ENCODE data around the gene TMEM253.

The TMEM253 gene

DNA sequence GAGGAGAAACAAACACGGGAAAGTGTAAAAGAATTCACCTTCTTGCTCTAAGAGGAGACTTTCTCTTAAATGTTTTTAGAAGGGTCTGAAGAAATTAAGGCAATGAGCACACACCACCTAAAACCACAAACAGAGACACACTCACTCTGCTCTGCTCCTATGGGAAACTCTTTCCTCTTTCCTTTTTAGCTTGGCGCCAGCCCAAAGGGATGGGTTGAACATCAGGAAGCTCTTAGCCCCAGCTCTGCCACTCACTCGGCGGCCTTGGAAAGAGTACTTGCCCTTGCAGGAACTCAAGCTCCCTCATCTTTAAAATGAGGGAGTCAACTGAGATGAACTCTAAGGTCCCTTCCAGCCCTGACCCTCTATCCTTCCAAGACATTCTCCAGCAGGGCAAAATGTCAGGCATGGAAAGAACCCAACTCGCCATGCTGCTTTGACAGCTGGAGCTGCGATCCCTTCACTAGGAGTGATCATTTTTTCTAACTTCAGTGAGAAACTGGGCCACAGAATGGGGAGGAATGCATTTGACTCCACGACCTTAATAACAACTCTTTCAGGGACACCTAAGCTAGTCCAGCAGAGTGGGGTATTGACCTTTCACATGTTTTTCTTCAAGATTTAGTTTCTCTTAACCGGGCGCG lies 44.2 kb upstream of the TMEM253 start:
- CTCF ChIA-PET: interaction anchor here (1.5 to 1.9 kb wide), 2 partner anchors 35 to 42 kb away, joined by 5 read pairs; no protein-coding TSS in a partner anchor
- no peak for DNase-seq (ENCODE audit: extremely low spot score)
- POLR2A ChIA-PET: no interaction called here
- TF ChIP-seq CTBP1 (IDR thresholded peaks at IDR 0.05; ENCODE audit: borderline replicate concordance) (no peak), HDGF (IDR thresholded peaks at IDR 0.05; ENCODE audit: borderline replicate concordance) (no peak), ELF4 (IDR thresholded peaks at IDR 0.05) (no peak), SP1 (IDR thresholded peaks at IDR 0.05) (no peak), SUZ12 (IDR thresholded peaks at IDR 0.05) (no peak), BHLHE40 (IDR thresholded peaks at IDR 0.05; ENCODE audit: borderline replicate concordance) (no peak), LEF1 (IDR thresholded peaks at IDR 0.05; ENCODE audit: borderline replicate concordance) (no peak), ZNF384 (IDR thresholded peaks at IDR 0.05) (no peak), FOXK2 (IDR thresholded peaks at IDR 0.05) (no peak), NFRKB (IDR thresholded peaks at IDR 0.05) (no peak), ARNT (IDR thresholded peaks at IDR 0.05) (no peak), FOXM1 (IDR thresholded peaks at IDR 0.05; ENCODE audit: borderline replicate concordance) (no peak)
- TF ChIP-seq, protein P1, sequence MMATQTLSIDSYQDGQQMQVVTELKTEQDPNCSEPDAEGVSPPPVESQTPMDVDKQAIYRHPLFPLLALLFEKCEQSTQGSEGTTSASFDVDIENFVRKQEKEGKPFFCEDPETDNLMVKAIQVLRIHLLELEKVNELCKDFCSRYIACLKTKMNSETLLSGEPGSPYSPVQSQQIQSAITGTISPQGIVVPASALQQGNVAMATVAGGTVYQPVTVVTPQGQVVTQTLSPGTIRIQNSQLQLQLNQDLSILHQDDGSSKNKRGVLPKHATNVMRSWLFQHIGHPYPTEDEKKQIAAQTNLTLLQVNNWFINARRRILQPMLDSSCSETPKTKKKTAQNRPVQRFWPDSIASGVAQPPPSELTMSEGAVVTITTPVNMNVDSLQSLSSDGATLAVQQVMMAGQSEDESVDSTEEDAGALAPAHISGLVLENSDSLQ (IDR thresholded peaks at IDR 0.05): no peak

DNA sequence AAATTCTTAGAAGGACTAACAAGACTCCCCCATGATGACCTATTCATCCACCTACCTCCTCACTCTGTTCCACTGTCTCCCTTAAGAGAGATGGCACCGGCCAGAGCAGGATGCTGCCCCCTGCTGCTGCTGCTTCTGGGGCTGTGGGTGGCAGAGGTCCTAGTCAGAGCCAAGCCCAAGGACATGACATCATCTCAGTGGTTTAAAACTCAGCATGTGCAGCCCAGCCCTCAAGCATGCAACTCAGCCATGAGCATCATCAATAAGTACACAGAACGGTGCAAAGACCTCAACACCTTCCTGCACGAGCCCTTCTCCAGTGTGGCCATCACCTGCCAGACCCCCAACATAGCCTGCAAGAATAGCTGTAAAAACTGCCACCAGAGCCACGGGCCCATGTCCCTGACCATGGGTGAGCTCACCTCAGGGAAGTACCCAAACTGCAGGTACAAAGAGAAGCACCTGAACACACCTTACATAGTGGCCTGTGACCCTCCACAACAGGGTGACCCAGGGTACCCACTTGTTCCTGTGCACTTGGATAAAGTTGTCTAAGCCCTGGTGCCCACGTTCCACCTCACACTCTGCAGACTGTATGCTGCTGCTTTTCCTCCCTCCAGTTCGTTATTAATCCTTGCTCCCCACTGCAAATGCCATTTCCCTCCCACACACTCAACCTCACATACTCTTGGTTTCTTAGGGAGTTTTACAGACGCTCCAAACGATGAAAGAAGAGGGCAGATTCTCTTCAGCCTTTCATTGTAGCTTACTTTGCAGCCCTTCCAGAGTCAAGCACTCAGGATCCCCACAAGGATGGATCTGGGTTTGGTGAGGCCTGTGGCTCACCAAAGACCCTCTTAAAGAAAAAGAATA lies 42.8 kb upstream of the TMEM253 start, which contains the start of gene RNASE8:
TSS of gene RNASE8 (plus strand) at position 20 of the 873 bp plus-strand sequence. CDS start at position 91, 71 bp downstream.
- TF ChIP-seq L3MBTL2 (conservative IDR thresholded peaks at IDR 0.05) (no peak), ZNF384 (IDR thresholded peaks at IDR 0.05) (no peak), HDGF (IDR thresholded peaks at IDR 0.05; ENCODE audit: borderline replicate concordance) (no peak), TARDBP (IDR thresholded peaks at IDR 0.05) (no peak)
- POLR2A ChIA-PET: interaction anchor here (0.9 kb wide), 1 partner anchor 10 kb away, joined by 3 read pairs; no protein-coding TSS in a partner anchor
- CTCF ChIA-PET: interaction anchor here (0.9 to 1.9 kb wide), 3 partner anchors 14 to 52 kb away, joined by 3 to 5 read pairs (median 3); no protein-coding TSS in a partner anchor
- no peak for DNase-seq (ENCODE audit: extremely low spot score)

GRCh38 chr14:21058903-21059302 lies 42.0 kb upstream of the TMEM253 start:
- no peak for DNase-seq (ENCODE audit: extremely low spot score)
- TF ChIP-seq FOXM1 (IDR thresholded peaks at IDR 0.05; ENCODE audit: borderline replicate concordance) (no peak), HDGF (IDR thresholded peaks at IDR 0.05; ENCODE audit: borderline replicate concordance) (no peak), CTBP1 (IDR thresholded peaks at IDR 0.05; ENCODE audit: borderline replicate concordance) (no peak), ZNF384 (IDR thresholded peaks at IDR 0.05) (no peak), NFRKB (IDR thresholded peaks at IDR 0.05) (no peak), TARDBP (IDR thresholded peaks at IDR 0.05) (no peak), FOXK2 (IDR thresholded peaks at IDR 0.05) (no peak), ARNT (IDR thresholded peaks at IDR 0.05) (no peak), LEF1 (IDR thresholded peaks at IDR 0.05; ENCODE audit: borderline replicate concordance) (no peak), L3MBTL2 (conservative IDR thresholded peaks at IDR 0.05) (no peak), SUZ12 (IDR thresholded peaks at IDR 0.05) (no peak), SP1 (IDR thresholded peaks at IDR 0.05) (no peak), BHLHE40 (IDR thresholded peaks at IDR 0.05; ENCODE audit: borderline replicate concordance) (no peak)
- TF ChIP-seq, protein P1 (IDR thresholded peaks at IDR 0.05): no peak
- POLR2A ChIA-PET: interaction anchor here (0.9 kb wide), 1 partner anchor 11 kb away, joined by 3 read pairs; no protein-coding TSS in a partner anchor
- CTCF ChIA-PET: interaction anchor here (0.9 to 1.9 kb wide), 4 partner anchors 15 to 88 kb away, joined by 3 to 5 read pairs (median 3); no protein-coding TSS in a partner anchor

GRCh38 chr14:21059842-21060613 lies 40.8 kb upstream of the TMEM253 start:
- CTCF ChIA-PET: interaction anchor here (1.0 kb wide), 1 partner anchor 89 kb away, joined by 3 read pairs; no protein-coding TSS in a partner anchor
- no peak for DNase-seq (ENCODE audit: extremely low spot score)
- POLR2A ChIA-PET: interaction anchor here (3.7 kb wide), 1 partner anchor 11 kb away, joined by 15 read pairs; no protein-coding TSS in a partner anchor
- TF ChIP-seq TARDBP (IDR thresholded peaks at IDR 0.05): no peak
- no peak for TF ChIP-seq HDGF (IDR thresholded peaks at IDR 0.05; ENCODE audit: borderline replicate concordance)
- no peak for TF ChIP-seq NFRKB (IDR thresholded peaks at IDR 0.05)
- TF ChIP-seq, protein P1 (IDR thresholded peaks at IDR 0.05): no peak
- TF ChIP-seq ARNT (IDR thresholded peaks at IDR 0.05): no peak

DNA sequence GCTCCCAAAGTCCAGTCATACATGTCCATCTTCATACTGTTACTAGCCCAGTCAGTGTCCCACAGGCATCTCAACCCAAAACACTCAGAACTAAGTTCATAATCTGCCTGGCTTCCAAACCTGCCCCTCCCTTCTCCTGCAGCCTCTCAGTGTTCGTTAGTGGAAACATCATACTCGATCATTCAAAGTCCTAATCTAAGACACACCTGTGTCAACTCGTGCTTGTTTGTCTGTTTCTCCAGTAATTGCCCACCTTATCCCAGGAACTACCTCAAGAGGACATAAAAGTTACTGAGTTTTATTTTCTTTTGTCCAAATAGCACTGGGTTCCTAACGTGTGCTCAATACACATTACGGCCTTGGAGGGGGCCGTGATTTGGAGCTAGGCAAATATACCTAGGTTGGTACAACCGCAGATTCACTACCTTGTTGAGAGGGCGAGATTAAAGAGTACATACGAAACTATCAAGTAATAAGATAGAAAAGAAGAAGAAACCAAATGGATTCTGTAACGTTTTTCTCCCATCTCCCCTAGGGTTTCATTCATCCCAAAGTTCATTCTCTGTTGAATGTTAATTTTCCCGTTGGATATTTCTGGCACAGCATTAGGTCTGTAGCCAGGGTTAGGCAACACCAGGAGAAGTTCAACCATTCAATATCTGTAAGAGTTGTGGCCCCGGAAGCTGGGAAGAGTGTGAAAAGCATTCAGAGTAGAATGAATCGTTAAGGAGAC lies 40.1 kb upstream of the TMEM253 start:
- POLR2A ChIA-PET: interaction anchor here (3.7 kb wide), 1 partner anchor 11 kb away, joined by 15 read pairs; no protein-coding TSS in a partner anchor
- CTCF ChIA-PET: interaction anchor here (0.6 to 3.5 kb wide), 2 partner anchors 46 to 48 kb away, joined by 3 to 18 read pairs; no protein-coding TSS in a partner anchor
- no peak for DNase-seq (ENCODE audit: extremely low spot score)
- TF ChIP-seq, protein P1 (IDR thresholded peaks at IDR 0.05): no peak
- no peak for TF ChIP-seq ZNF384 (IDR thresholded peaks at IDR 0.05)
- TF ChIP-seq SUZ12 (IDR thresholded peaks at IDR 0.05): no peak
- no peak for TF ChIP-seq ELF4 (IDR thresholded peaks at IDR 0.05)
- no peak for TF ChIP-seq TARDBP (IDR thresholded peaks at IDR 0.05)
- TF ChIP-seq FOXM1 (IDR thresholded peaks at IDR 0.05; ENCODE audit: borderline replicate concordance): no peak
- TF ChIP-seq FOXA1 (IDR thresholded peaks at IDR 0.05): no peak
- no peak for TF ChIP-seq LEF1 (IDR thresholded peaks at IDR 0.05; ENCODE audit: borderline replicate concordance)
- no peak for TF ChIP-seq L3MBTL2 (conservative IDR thresholded peaks at IDR 0.05)
- TF ChIP-seq ARNT (IDR thresholded peaks at IDR 0.05): no peak
- TF ChIP-seq HDGF (IDR thresholded peaks at IDR 0.05; ENCODE audit: borderline replicate concordance): no peak
- no peak for TF ChIP-seq FOXK2 (IDR thresholded peaks at IDR 0.05)
- no peak for TF ChIP-seq CTBP1 (IDR thresholded peaks at IDR 0.05; ENCODE audit: borderline replicate concordance)
- TF ChIP-seq SP1 (IDR thresholded peaks at IDR 0.05): no peak
- TF ChIP-seq NFRKB (IDR thresholded peaks at IDR 0.05): no peak
- no peak for TF ChIP-seq BHLHE40 (IDR thresholded peaks at IDR 0.05; ENCODE audit: borderline replicate concordance)

Data from HEK293T (cell line).